Hepatocyte (in vitro differentiated cells): ENCODE measurements around the gene RAP1A. TPM values are rescaled to one million over a fixed set of nuclear protein-coding genes. Genes with fewer than 3 reads are reported as not detected.

Source experiments
- DNase-seq: peaks from one replicate; pipeline ENCODE4 v3.0.0-alpha.2; 2016; ENCODE audit warnings: low spot score
- H2AFZ ChIP-seq: fragments of 200-600 bp; sonication (generic); 2 replicates; pipeline ENCODE4 v1.6.0; 2016; ENCODE audit warnings: antibody characterized with exemption, mild to moderate bottlenecking
- H3K27ac ChIP-seq: fragments of 200-600 bp; sonication (generic); 2 replicates; pipeline ENCODE4 v1.5.1; 2016; ENCODE audit warnings: mild to moderate bottlenecking
- H3K27me3 ChIP-seq: fragments of 200-600 bp; sonication (generic); 2 replicates; pipeline ENCODE4 v1.6.1; 2016
- H3K36me3 ChIP-seq: fragments of 200-600 bp; sonication (generic); replicated peaks from 2 replicates; pipeline ENCODE4 v1.5.1; 2016; ENCODE audit warnings: low read depth; ENCODE audit not compliant: insufficient read depth
- H3K4me1 ChIP-seq: fragments of 200-600 bp; sonication (generic); 2 replicates; pipeline ENCODE4 v1.5.1; 2016; ENCODE audit warnings: mild to moderate bottlenecking, moderate library complexity; ENCODE audit not compliant: insufficient read depth
- H3K4me2 ChIP-seq: fragments of 200-600 bp; sonication (generic); 2 replicates; pipeline ENCODE4 v1.6.0; 2016
- H3K4me3 ChIP-seq: fragments of 200-600 bp; sonication (generic); 2 replicates; pipeline ENCODE4 v1.5.1; 2016; ENCODE audit warnings: mild to moderate bottlenecking
- H3K79me2 ChIP-seq: fragments of 200-600 bp; sonication (generic); 2 replicates; pipeline ENCODE4 v1.6.0; 2017; ENCODE audit warnings: mild to moderate bottlenecking
- H3K9me2 ChIP-seq: fragments of 200-600 bp; sonication (generic); replicated peaks from 2 replicates; pipeline ENCODE4 v1.6.0; 2017; ENCODE audit warnings: mild to moderate bottlenecking; ENCODE audit not compliant: insufficient read depth
- H3K9me3 ChIP-seq: fragments of 200-600 bp; sonication (generic); 2 replicates; pipeline ENCODE4 v1.5.1; 2016; ENCODE audit warnings: low read depth, mild to moderate bottlenecking
- H4K20me1 ChIP-seq: fragments of 200-600 bp; sonication (generic); 2 replicates; pipeline ENCODE4 v1.6.0; 2016; ENCODE audit warnings: mild to moderate bottlenecking; ENCODE audit not compliant: insufficient read depth, poor library complexity, severe bottlenecking
- EZH2 ChIP-seq: fragments of 200-600 bp; sonication (generic); IDR thresholded peaks from 2 replicates; pipeline ENCODE4 v1.6.1; 2016; ENCODE audit warnings: antibody characterized with exemption, mild to moderate bottlenecking, borderline replicate concordance
- EZH2phosphoT487 ChIP-seq: fragments of 200-600 bp; sonication (generic); IDR thresholded peaks from one replicate; pipeline ENCODE4 v1.6.1; 2018; ENCODE audit warnings: antibody characterized with exemption, mild to moderate bottlenecking, low read depth, moderate library complexity; ENCODE audit not compliant: unreplicated experiment, severe bottlenecking
- WGBS: methylation state at CpG from one replicate; pipeline ENCODE4 v1.1.6; 2016; ENCODE audit warnings: low lambda C conversion rate; ENCODE audit errors: missing lambda C conversion rate; 5-methylcytosine and 5-hydroxymethylcytosine counted together
- polyA plus RNA-seq: library from polyadenylated mRNA; unstranded; fragments of >200 nt; fragmentation: Nextera tagmentation; extraction: Ambion mirVana; gene quantifications from 2 replicates; pipeline ENCODE4 v1.2.1, GENCODE V29; 2016
- total RNA-seq: library from RNA; depleted of rRNA; stranded (reverse); fragments of >200 nt; gene quantifications from 2 replicates; pipeline ENCODE4 v1.2.3, GENCODE V29; 2014
- TF ChIP-seq, protein P1 (sequence below): fragments of 200-600 bp; sonication (generic); IDR thresholded peaks from 2 replicates; pipeline ENCODE4 v1.5.1; 2016; ENCODE audit warnings: antibody characterized with exemption, mild to moderate bottlenecking; ENCODE audit not compliant: poor library complexity

Gene RAP1A
- total and polyA plus RNA-seq, 2 experiments from 2014 or later = 48.8 to 49.6 TPM

- Histone ChIP-seq H3K36me3 (no peaks in the 10 kb centered on the region), H3K4me3 (no peak overlapping the region), H3K27me3 (no peaks in the 10 kb centered on the region), H4K20me1 (no peaks in the 10 kb centered on the region), H3K4me2 (no peak overlapping the region), H3K4me1 (no peaks in the 10 kb centered on the region), H3K27ac (no peak overlapping the region), H3K79me2 (peaks cover 9% of the 10 kb centered on the region), H2AFZ (no peak overlapping the region), H3K9me3 (no peaks in the 10 kb centered on the region), H3K9me2 (no peaks in the 10 kb centered on the region)
- TF ChIP-seq, protein P1, sequence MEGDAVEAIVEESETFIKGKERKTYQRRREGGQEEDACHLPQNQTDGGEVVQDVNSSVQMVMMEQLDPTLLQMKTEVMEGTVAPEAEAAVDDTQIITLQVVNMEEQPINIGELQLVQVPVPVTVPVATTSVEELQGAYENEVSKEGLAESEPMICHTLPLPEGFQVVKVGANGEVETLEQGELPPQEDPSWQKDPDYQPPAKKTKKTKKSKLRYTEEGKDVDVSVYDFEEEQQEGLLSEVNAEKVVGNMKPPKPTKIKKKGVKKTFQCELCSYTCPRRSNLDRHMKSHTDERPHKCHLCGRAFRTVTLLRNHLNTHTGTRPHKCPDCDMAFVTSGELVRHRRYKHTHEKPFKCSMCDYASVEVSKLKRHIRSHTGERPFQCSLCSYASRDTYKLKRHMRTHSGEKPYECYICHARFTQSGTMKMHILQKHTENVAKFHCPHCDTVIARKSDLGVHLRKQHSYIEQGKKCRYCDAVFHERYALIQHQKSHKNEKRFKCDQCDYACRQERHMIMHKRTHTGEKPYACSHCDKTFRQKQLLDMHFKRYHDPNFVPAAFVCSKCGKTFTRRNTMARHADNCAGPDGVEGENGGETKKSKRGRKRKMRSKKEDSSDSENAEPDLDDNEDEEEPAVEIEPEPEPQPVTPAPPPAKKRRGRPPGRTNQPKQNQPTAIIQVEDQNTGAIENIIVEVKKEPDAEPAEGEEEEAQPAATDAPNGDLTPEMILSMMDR = no peak
- DNase-seq = no peak
Measured at GRCh38 chr1:111696330-111696729, 76.7 kb downstream of the RAP1A start.

DNA sequence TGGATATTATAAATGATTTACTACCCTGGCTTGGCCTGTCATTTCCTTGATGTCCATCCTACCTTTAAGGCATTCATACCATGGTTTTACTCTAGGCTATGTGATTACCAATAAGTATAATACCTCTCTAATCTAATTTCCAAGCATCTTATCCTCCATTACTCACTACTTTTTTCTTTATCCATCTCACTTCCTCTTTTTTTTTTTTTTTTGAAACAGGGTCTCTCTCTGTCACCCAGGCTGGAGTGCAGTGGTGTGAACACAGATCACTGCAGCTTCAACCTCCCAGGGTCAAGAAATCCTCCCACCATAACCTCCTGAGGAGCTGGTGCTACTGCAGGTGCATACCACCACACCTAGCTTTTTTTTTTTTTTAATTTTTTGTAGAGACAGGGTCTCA is 79.7 kb downstream of the RAP1A start:
- no peaks in the 10 kb centered on the region for H3K36me3 ChIP-seq
- H3K4me1 ChIP-seq = no peaks in the 10 kb centered on the region
- DNase-seq = no peak
- TF ChIP-seq, protein P1 = no peak
- TF ChIP-seq EZH2phosphoT487 (no peak), EZH2 (no peak)
- no peaks in the 10 kb centered on the region for H4K20me1 ChIP-seq
- no peaks in the 10 kb centered on the region for H3K9me2 ChIP-seq
- H3K27ac ChIP-seq = no peak overlapping the region
- no peaks in the 10 kb centered on the region for H3K79me2 ChIP-seq
- no peak overlapping the region for H2AFZ ChIP-seq
- no peak overlapping the region for H3K4me2 ChIP-seq
- no peak overlapping the region for H3K4me3 ChIP-seq
- H3K27me3 ChIP-seq = no peaks in the 10 kb centered on the region
- H3K9me3 ChIP-seq = no peaks in the 10 kb centered on the region

GRCh38 chr1:111702504-111703050 is 83.0 kb downstream of the RAP1A start:
- Histone ChIP-seq H4K20me1 (no peaks in the 10 kb centered on the region), H3K27me3 (no peaks in the 10 kb centered on the region), H3K9me3 (no peaks in the 10 kb centered on the region), H3K27ac (no peak overlapping the region), H3K4me3 (no peak overlapping the region), H3K79me2 (no peaks in the 10 kb centered on the region), H2AFZ (no peak overlapping the region), H3K9me2 (no peaks in the 10 kb centered on the region), H3K36me3 (no peaks in the 10 kb centered on the region), H3K4me2 (no peak overlapping the region), H3K4me1 (peaks cover 10% of the 10 kb centered on the region)
- TF ChIP-seq EZH2phosphoT487 = no peak
- TF ChIP-seq, protein P1 = no peak
- no peak for TF ChIP-seq EZH2
- 90% methylated on average over 5 of the region's 5 CpGs for WGBS
- DNase-seq = no peak

GRCh38 chr1:111704240-111704639 is 84.7 kb downstream of the RAP1A start:
- Histone ChIP-seq H4K20me1 (no peaks in the 10 kb centered on the region), H3K79me2 (no peaks in the 10 kb centered on the region), H3K9me3 (no peaks in the 10 kb centered on the region), H3K4me1 (peaks cover 10% of the 10 kb centered on the region), H3K27ac (peak overlapping the region; percentile 24), H3K27me3 (no peaks in the 10 kb centered on the region), H3K4me2 (no peak overlapping the region), H2AFZ (no peak overlapping the region), H3K4me3 (no peak overlapping the region), H3K36me3 (no peaks in the 10 kb centered on the region), H3K9me2 (no peaks in the 10 kb centered on the region)
- TF ChIP-seq, protein P1 = no peak
- TF ChIP-seq EZH2 = no peak
- TF ChIP-seq EZH2phosphoT487 = no peak
- 92% methylated on average over 2 of the region's 2 CpGs for WGBS
- DNase-seq = no peak
